ENCODE results near the gene CNTD1. TPM values are rescaled to one million over a fixed set of nuclear protein-coding genes. Genes with fewer than 3 reads are reported as not detected.

Gene CNTD1, protein sequence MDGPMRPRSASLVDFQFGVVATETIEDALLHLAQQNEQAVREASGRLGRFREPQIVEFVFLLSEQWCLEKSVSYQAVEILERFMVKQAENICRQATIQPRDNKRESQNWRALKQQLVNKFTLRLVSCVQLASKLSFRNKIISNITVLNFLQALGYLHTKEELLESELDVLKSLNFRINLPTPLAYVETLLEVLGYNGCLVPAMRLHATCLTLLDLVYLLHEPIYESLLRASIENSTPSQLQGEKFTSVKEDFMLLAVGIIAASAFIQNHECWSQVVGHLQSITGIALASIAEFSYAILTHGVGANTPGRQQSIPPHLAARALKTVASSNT
- total RNA-seq = not detected in 2 replicates

DNA sequence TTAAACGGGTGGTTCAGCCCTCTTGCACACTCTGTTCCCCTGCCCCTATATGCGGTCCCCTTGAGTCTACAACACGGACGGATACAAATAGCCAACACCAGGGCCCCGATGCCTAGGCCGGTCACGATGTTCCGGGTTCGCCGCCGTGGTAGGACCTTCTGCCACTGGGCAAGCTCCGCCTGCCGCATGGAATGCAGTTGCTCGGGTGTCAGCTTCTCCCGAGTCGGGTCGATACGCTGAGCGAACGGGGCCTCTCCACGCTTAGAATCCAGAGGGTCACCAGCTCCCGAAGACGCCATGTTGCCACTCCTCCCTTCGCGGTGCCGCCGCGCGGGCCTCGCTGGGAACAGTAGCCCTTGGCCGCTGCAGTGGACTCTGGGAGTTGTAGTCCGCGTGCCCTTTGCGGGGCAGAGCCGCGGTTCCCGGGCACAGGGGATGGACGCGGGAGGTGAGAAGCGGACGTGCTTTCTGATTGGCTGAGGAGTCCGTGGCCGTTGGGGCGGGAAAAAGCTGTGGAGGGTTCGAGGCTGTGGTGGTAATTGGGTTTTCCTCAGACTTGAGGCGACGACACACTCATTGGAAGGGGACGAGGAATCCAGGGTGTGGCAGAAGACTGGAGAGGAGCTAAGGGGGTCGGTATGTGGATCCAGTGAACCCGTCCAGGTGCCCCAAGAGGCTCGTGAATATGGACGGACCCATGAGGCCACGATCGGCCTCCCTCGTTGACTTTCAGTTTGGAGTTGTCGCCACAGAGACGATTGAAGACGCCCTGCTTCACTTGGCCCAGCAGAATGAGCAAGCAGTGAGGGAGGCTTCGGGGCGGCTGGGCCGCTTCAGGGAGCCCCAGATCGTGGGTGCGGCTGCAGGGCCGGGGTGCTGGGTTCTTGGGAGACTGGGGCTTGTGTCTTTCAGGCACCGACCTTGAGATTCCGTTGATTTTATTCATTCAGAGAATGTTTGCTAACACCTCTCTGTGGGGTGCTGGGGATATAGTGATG is at the start of gene CNTD1, which contains the start of gene COA3:
Gene CNTD1, plus strand, starts transcription at position 479 of the 998 bp plus-strand sequence. Its CDS starts 207 bp downstream, at position 686.
Gene COA3, minus strand, starts transcription at position 322 of the 998 bp plus-strand sequence. Its CDS starts 23 bp downstream, at position 299.

DNA sequence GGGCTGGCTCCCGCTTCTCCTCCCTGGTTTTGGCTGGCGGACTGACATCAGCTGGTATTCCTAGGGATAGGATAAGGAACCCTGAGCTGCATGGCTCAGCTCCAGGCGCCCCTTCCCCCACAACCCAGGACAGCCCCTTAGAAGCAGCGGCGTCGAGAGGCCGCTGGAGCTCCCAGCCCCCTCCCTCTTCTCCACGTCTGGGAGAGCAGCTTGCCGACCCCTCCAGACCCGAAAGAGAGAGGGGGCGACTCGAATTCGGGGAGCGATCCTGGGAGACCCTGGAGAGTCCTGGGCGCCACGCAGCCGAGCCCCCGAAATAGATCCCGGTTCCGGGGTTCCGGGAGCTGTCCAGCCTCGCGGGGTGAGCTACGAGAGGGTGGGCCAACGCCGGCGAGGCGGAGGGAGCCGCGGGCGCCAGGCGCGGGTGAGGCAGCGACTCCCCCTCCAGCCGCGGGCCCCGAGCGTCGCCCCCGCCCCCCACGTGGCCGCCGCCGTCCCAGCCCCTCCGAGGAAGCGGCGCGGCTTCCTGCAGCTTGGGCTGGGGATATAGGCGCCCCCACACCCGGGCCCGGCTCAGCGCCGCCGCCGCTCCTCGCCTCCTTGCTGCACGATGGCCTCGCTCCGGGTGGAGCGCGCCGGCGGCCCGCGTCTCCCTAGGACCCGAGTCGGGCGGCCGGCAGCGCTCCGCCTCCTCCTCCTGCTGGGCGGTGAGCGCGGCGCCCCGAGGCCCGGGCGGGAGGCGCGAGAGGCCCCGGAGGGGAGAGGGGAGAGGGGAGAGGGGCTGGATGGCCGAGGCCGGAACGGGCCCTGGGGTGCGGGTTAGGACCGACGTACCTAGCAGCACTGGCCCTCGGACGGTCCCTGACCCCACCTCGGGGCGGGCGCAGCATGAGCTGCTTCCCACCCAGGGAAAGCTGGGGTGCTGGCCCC is 37.7 kb upstream of the CNTD1 start, which contains the start of gene RAMP2:
Gene RAMP2, plus strand, starts transcription at position 576 of the 930 bp plus-strand sequence. Its CDS starts 35 bp downstream, at position 611.

DNA sequence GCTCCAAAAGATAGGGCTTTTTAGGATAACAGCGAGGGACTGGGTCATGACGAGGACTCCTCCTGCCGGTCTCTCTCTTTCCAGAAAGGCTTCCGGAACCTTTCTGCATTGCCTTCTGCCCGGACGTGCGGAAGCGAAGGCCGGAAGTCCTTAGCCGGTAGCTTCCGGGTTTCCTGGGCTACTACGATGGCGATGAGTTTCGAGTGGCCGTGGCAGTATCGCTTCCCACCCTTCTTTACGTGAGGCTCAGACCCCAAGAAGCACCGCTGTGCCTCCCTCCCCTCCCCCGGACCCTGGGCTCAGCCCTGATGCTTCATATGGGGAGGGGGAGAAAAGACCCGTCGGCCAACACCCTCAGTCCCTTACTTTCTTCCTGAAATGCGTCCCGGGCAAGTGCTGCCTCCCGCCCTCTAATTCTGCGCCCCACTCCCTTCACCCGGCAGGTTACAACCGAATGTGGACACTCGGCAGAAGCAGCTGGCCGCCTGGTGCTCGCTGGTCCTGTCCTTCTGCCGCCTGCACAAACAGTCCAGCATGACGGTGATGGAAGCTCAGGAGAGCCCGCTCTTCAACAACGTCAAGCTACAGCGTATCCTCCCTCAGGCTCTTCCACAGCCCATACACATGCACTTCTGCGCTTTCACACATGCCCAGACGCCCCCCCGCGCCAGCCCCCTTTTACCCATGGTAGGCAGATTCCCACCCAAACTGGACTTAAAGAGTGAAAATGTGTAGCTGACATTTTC is 25.2 kb upstream of the CNTD1 start, which contains the start of gene VPS25:
Gene VPS25, plus strand, starts transcription at position 160 of the 746 bp plus-strand sequence. Its CDS starts 27 bp downstream, at position 187.

DNA sequence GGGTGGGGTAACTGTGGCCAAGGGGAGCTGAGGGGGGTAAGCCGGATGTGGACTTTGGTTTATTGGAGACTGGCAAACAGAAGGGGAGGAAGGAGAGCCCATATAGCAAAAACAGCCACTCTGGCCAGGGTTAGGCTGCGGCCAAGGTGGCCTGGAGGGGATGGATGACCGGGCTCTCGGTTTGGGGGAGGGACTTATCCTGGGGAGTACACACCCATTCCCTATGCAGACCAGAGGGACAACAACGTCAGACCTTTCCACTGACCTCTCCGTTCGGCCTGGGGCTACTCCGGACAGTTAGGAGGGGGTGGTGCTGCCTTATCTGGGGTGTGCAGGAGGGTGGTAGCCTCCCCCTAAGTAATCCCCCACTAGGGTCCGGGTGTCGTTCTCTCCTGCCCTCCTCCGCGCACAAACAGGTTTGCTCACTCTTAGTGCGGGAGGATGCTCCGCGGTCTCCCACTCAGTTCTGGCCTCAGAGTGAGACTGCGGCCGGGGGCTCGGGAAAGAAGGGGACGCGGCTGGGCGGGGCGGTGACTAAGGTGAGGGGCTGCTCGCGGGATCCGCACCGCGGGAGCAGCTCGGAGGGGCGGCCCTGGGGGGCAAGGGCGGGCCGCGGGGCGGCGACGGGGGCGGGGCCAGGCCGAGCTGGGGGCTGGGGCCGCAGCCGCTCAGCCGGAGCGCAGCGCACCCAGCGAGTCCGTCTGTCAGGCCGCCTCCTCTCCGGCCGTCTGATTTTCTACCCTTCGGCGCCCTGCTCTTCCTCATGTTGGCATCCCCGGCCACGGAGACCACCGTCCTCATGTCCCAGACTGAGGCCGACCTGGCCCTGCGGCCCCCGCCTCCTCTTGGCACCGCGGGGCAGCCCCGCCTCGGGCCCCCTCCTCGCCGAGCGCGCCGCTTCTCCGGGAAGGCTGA is 18.5 kb upstream of the CNTD1 start, which contains the start of gene WNK4:
Gene WNK4, plus strand, starts transcription at position 675 of the 915 bp plus-strand sequence. Its CDS starts 89 bp downstream, at position 764.

DNA sequence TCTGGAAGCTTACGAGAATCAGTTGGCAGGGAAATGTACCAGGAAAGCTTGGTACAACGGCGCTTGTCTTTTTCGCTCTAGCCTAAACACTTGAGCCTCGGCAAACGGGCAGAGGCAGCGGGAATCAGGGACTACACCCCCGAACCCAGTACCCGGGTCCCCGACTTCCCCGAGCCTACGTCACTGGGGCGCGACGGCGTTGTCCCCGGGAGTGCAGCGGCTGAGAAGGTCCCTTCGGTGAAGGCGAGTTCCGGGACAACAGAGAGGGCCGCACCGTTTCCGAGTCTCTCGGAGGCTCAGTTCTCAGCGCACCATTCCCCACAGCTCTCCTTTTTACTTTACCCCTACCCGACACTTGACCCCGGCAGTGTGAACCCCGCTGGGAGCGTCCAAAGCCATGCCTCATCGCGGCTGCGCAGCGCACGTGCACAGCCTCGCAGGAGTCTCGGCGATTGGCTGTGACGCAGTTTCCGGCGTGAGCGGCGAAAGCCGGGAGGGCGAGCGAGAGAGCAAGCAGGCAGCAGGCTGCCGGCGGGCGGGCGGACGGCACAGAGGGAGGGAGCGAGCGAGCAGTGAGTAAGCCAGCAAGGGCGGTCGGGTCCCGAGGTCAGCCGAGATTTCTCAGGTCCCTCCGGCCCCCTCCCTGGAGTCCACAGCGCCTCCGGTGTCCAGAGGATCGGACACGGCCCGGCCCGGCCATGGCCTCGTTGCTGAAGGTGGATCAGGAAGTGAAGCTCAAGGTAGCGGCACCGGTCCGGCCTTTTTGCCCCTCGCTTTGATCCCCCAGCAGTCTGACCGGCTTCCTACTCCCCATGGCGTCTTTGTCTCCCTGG is 34.5 kb downstream of the CNTD1 start, which contains the start of gene PSME3:
Gene PSME3, plus strand, starts transcription at position 464 of the 833 bp plus-strand sequence. Its CDS starts 235 bp downstream, at position 699.

DNA sequence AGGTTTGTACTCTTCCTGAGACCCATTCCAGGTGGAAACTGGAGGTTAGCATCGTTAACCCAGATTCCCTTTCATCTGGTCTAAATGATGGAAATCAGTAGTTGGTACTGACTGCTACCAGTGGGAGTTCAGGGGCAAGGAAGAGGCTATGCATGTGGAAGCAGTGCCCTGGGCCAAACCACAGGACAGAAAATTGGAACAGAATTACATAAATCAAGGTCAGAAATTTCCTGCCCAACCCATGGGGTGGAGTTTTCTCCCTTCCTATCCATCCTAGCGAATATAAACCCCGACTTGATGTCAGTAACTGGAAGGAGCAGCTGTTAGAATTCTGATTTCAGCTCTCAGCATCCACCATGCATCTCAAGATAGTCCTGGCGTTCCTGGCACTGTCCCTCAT is 45.6 kb downstream of the CNTD1 start, which contains the start of gene AOC2:
Gene AOC2, plus strand, starts transcription at position 310 of the 400 bp plus-strand sequence. Its CDS starts 47 bp downstream, at position 357.

DNA sequence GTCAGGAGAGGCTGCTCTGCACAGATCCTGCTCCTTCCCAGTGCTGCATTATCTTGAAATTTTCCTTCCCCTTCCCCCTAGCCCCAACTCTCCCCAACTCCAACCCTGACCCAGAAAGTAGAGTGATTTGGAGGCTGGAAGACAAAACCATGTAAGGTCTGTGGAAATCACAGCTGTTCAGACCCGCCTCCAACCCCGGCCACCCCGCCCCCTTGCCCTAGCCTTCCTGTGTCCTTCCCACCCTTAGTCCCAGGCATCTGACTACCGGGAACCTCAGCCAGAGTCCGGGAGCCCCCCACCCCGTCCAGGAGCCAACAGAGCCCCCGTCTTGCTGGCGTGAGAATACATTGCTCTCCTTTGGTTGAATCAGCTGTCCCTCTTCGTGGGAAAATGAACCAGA is 52.3 kb downstream of the CNTD1 start, which contains the start of gene AOC3:
Gene AOC3, plus strand, starts transcription at position 246 of the 400 bp plus-strand sequence. Its CDS starts 145 bp downstream, at position 391.

Small RNA genes lying within 50 kb of the gene (small RNA-seq; reads per million reads assigned to genes)
- gene HMGN2P15 (not detected), gene MIR6781 (not detected)

Other genes starting within 250 kb of the CNTD1 start
- gene HSD17B1, start 245.9 kb upstream of the CNTD1 start, total RNA-seq = 1.5 and 4.3 TPM in 2 replicates
- gene COASY, start 236.7 kb upstream of the CNTD1 start, total RNA-seq = 16.9 and 26.0 TPM in 2 replicates
- 37.5 and 47.7 TPM in 2 replicates for gene MLX, start 231.8 kb upstream of the CNTD1 start, total RNA-seq
- gene PSMC3IP, start 221.1 kb upstream of the CNTD1 start, total RNA-seq = 5.1 and 8.0 TPM in 2 replicates
- 41.5 and 53.2 TPM in 2 replicates for gene RETREG3, start 189.5 kb upstream of the CNTD1 start, total RNA-seq
- 55.9 and 60.2 TPM in 2 replicates for gene TUBG1, start 189.2 kb upstream of the CNTD1 start, total RNA-seq
- 12.9 TPM in 2 replicates for gene TUBG2, start 139.6 kb upstream of the CNTD1 start, total RNA-seq
- gene PLEKHH3, start 121.9 kb upstream of the CNTD1 start, total RNA-seq = 11.8 and 12.9 TPM in 2 replicates
- gene CCR10, start 117.0 kb upstream of the CNTD1 start, total RNA-seq = 2.2 and 3.9 TPM in 2 replicates
- gene CNTNAP1, start 116.3 kb upstream of the CNTD1 start, total RNA-seq = 15.8 and 16.8 TPM in 2 replicates
- 26.5 and 26.6 TPM in 2 replicates for gene EZH1, start 53.8 kb upstream of the CNTD1 start, total RNA-seq
- 0.73 TPM in 1 of 2 replicates, not detected in the other for gene RAMP2, start 37.6 kb upstream of the CNTD1 start, total RNA-seq
- gene VPS25, start 25.4 kb upstream of the CNTD1 start, total RNA-seq = 50.6 and 55.1 TPM in 2 replicates
- 0.59 TPM in 1 of 2 replicates, not detected in the other for gene WNK4, start 18.3 kb upstream of the CNTD1 start, total RNA-seq
- 54.0 and 61.0 TPM in 2 replicates for gene COA3, start 157 bp upstream of the CNTD1 start, total RNA-seq
- 63.6 and 66.3 TPM in 2 replicates for gene BECN1, start 25.4 kb downstream of the CNTD1 start, total RNA-seq
- 101 and 117 TPM in 2 replicates for gene PSME3, start 34.5 kb downstream of the CNTD1 start, total RNA-seq
- gene AOC2, start 45.7 kb downstream of the CNTD1 start, total RNA-seq = 0.73 and 1.4 TPM in 2 replicates
- 0.20 and 0.37 TPM in 2 replicates for gene AOC3, start 52.3 kb downstream of the CNTD1 start, total RNA-seq
- gene G6PC1, start 101.9 kb downstream of the CNTD1 start, total RNA-seq = not detected in 2 replicates
- gene AARSD1, start 165.6 kb downstream of the CNTD1 start, total RNA-seq = 14.3 and 15.2 TPM in 2 replicates
- not detected in 2 replicates for gene PTGES3L, start 181.2 kb downstream of the CNTD1 start, total RNA-seq
- gene RUNDC1, start 181.7 kb downstream of the CNTD1 start, total RNA-seq = 4.8 and 7.2 TPM in 2 replicates
- gene RPL27, start 199.6 kb downstream of the CNTD1 start, total RNA-seq = 1,167 and 2,306 TPM in 2 replicates
- 17.2 and 33.1 TPM in 2 replicates for gene IFI35, start 207.9 kb downstream of the CNTD1 start, total RNA-seq
- 304 and 349 TPM in 2 replicates for gene VAT1, start 223.5 kb downstream of the CNTD1 start, total RNA-seq
- gene RND2, start 226.4 kb downstream of the CNTD1 start, total RNA-seq = under 0.01 and 0.39 TPM in 2 replicates